HepG2 (cell line): ENCODE results near the gene ZSWIM8. TPM values are rescaled to one million over a fixed set of nuclear protein-coding genes. Genes with fewer than 3 reads are reported as not detected.

Source experiments
- ARHGAP35 ChIP-seq: sonication (generic); formaldehyde crosslinking; IDR thresholded peaks from 2 replicates; pipeline ENCODE4 v1.9.0; 2022; ENCODE audit warnings: mild to moderate bottlenecking, inconsistent platforms, moderate library complexity, missing genetic modification reagents, borderline replicate concordance
- DMAP1 ChIP-seq: IDR thresholded peaks from 2 replicates; pipeline ENCODE4 v1.6.1; 2016
- GTF3A ChIP-seq: sonication (generic); formaldehyde crosslinking; conservative IDR thresholded peaks from 2 replicates; pipeline ENCODE4 v1.4.0; 2020; ENCODE audit warnings: mild to moderate bottlenecking, missing genetic modification reagents
- NBN ChIP-seq: fragments of 450-650 bp; conservative IDR thresholded peaks from 2 replicates; pipeline ENCODE4 v1.6.1; 2017
- NFRKB ChIP-seq: fragments of 450-650 bp; IDR thresholded peaks from 2 replicates; pipeline ENCODE4 v1.6.1; 2017
- SPEN ChIP-seq: sonication (generic); formaldehyde crosslinking; IDR thresholded peaks from 2 replicates; pipeline ENCODE4 v1.5.1; 2020; ENCODE audit warnings: low read depth, mild to moderate bottlenecking, missing genetic modification reagents
- ZNF724P ChIP-seq: sonication (generic); formaldehyde crosslinking; IDR thresholded peaks from 2 replicates; pipeline ENCODE4 v1.8.0; 2022; ENCODE audit warnings: missing genetic modification reagents, borderline replicate concordance
- ZNF780A ChIP-seq: sonication (generic); formaldehyde crosslinking; IDR thresholded peaks from 2 replicates; pipeline ENCODE4 v1.8.0; 2022; ENCODE audit warnings: mild to moderate bottlenecking, missing genetic modification reagents, moderate library complexity
- ZZZ3 ChIP-seq: sonication (generic); formaldehyde crosslinking; IDR thresholded peaks from 2 replicates; pipeline ENCODE4 v1.4.0; 2020; ENCODE audit warnings: missing genetic modification reagents, mild to moderate bottlenecking, borderline replicate concordance
- polyA plus RNA-seq, 8 experiments: library from polyadenylated mRNA; depleted of rRNA in 3 of 8; stranded (reverse) in 7 of 8; unstranded in 1 of 8; fragments of >200 nt; fragmentation: Illumina TruSeq in 4 of 8; extraction: Trizol in 4 of 8; gene quantifications; 2 replicates each; pipeline versions ENCODE4 v1.2.1 to v1.2.3, GENCODE V29; 2011 to 2016; ENCODE audit warnings: low read depth in 4 of 8, missing spikeins in 1 of 8, mixed read lengths in 1 of 8; ENCODE audit not compliant: insufficient read depth in 1 of 8
- total RNA-seq, 5 experiments: library from RNA; depleted of rRNA; stranded (reverse); fragments of >200 nt; fragmentation: Illumina TruSeq; extraction: Trizol; gene quantifications; 2 replicates each; pipeline ENCODE4 v1.2.3, GENCODE V29; 2016; ENCODE audit warnings: low read depth in 1 of 5
- TF ChIP-seq, protein P1 (sequence below): sonication (generic); formaldehyde crosslinking; IDR thresholded peaks from 2 replicates; pipeline ENCODE4 v1.4.0; 2020; ENCODE audit warnings: missing genetic modification reagents, borderline replicate concordance
- TF ChIP-seq, protein P2 (sequence below): sonication (generic); formaldehyde crosslinking; conservative IDR thresholded peaks from 2 replicates; pipeline ENCODE4 v1.8.0; 2022; ENCODE audit warnings: missing genetic modification reagents
- TF ChIP-seq, protein P3 (sequence below): sonication (generic); formaldehyde crosslinking; IDR thresholded peaks from 2 replicates; pipeline ENCODE4 v1.4.0; 2020; ENCODE audit warnings: missing genetic modification reagents
- TF ChIP-seq, protein P4 (sequence below): sonication (generic); formaldehyde crosslinking; IDR thresholded peaks from 2 replicates; pipeline ENCODE4 v1.5.1; 2020; ENCODE audit warnings: mild to moderate bottlenecking, missing genetic modification reagents

Gene ZSWIM8
- total and polyA plus RNA-seq, 2 of the 13 experiments (the other 11 are each of a cell fraction or from before 2014, with no cell fraction given), result 39.9 to 98.2 TPM

DNA sequence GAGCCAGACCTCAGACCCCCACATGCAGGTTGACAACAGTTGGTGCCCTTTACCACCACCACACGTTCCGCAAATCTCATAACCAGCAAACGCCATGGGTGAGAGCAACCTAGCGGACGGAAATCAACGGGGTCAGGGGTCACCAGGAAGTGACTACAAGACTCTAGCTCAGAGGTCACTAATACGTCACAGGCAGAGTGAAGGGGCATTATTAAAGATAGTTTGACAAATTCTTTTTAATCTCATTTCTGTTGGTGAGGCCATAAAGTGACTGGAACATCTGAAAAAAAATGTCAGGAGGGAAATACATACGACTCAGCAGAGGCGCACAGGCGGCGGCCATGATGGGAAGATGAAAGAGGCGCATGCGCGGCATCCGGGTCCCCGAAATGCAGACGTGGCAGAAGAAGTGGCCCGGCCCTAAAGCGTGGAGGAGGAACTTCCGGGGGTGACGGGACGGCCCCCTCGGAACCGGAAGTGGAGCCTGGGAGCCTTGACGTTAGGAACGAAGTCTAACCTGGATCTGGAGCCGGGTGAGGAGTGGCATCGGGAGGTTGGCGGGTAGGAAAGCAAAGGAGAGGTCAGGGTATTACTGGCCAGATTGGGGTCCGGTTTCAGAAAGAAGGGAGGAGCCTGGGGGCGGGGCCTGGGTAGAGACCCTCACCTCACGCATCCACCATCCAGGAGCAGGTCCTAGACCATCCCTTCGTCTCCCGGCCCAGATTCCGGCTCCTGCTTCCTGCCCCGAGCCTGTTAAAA, 41.3 kb upstream of the ZSWIM8 start, which contains the start of gene SEC24C (continued):
- TF ChIP-seq, protein P1, sequence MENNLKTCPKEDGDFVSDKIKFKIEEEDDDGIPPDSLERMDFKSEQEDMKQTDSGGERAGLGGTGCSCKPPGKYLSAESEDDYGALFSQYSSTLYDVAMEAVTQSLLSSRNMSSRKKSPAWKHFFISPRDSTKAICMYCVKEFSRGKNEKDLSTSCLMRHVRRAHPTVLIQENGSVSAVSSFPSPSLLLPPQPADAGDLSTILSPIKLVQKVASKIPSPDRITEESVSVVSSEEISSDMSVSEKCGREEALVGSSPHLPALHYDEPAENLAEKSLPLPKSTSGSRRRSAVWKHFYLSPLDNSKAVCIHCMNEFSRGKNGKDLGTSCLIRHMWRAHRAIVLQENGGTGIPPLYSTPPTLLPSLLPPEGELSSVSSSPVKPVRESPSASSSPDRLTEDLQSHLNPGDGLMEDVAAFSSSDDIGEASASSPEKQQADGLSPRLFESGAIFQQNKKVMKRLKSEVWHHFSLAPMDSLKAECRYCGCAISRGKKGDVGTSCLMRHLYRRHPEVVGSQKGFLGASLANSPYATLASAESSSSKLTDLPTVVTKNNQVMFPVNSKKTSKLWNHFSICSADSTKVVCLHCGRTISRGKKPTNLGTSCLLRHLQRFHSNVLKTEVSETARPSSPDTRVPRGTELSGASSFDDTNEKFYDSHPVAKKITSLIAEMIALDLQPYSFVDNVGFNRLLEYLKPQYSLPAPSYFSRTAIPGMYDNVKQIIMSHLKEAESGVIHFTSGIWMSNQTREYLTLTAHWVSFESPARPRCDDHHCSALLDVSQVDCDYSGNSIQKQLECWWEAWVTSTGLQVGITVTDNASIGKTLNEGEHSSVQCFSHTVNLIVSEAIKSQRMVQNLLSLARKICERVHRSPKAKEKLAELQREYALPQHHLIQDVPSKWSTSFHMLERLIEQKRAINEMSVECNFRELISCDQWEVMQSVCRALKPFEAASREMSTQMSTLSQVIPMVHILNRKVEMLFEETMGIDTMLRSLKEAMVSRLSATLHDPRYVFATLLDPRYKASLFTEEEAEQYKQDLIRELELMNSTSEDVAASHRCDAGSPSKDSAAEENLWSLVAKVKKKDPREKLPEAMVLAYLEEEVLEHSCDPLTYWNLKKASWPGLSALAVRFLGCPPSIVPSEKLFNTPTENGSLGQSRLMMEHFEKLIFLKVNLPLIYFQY, result no peak
- TF ChIP-seq DMAP1 (CRISPR knock-in tag) (peak; percentile 100), ZNF780A (CRISPR knock-in tag) (no peak), SPEN (CRISPR knock-in tag) (peak; percentile 98), NBN (no peak), ZZZ3 (peak; percentile 92; the same call in 1 of the 2 replicates), ARHGAP35 (CRISPR knock-in tag) (no peak), ZNF724P (CRISPR knock-in tag) (peak; percentile 59; the same call in 1 of the 2 replicates), NFRKB (peak; percentile 87), GTF3A (CRISPR knock-in tag) (no peak)
- TF ChIP-seq, protein P2, sequence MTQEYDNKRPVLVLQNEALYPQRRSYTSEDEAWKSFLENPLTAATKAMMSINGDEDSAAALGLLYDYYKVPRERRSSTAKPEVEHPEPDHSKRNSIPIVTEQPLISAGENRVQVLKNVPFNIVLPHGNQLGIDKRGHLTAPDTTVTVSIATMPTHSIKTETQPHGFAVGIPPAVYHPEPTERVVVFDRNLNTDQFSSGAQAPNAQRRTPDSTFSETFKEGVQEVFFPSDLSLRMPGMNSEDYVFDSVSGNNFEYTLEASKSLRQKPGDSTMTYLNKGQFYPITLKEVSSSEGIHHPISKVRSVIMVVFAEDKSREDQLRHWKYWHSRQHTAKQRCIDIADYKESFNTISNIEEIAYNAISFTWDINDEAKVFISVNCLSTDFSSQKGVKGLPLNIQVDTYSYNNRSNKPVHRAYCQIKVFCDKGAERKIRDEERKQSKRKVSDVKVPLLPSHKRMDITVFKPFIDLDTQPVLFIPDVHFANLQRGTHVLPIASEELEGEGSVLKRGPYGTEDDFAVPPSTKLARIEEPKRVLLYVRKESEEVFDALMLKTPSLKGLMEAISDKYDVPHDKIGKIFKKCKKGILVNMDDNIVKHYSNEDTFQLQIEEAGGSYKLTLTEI, result no peak
- TF ChIP-seq, protein P3, sequence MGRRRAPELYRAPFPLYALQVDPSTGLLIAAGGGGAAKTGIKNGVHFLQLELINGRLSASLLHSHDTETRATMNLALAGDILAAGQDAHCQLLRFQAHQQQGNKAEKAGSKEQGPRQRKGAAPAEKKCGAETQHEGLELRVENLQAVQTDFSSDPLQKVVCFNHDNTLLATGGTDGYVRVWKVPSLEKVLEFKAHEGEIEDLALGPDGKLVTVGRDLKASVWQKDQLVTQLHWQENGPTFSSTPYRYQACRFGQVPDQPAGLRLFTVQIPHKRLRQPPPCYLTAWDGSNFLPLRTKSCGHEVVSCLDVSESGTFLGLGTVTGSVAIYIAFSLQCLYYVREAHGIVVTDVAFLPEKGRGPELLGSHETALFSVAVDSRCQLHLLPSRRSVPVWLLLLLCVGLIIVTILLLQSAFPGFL (CRISPR knock-in tag), result no peak
- TF ChIP-seq, protein P4, sequence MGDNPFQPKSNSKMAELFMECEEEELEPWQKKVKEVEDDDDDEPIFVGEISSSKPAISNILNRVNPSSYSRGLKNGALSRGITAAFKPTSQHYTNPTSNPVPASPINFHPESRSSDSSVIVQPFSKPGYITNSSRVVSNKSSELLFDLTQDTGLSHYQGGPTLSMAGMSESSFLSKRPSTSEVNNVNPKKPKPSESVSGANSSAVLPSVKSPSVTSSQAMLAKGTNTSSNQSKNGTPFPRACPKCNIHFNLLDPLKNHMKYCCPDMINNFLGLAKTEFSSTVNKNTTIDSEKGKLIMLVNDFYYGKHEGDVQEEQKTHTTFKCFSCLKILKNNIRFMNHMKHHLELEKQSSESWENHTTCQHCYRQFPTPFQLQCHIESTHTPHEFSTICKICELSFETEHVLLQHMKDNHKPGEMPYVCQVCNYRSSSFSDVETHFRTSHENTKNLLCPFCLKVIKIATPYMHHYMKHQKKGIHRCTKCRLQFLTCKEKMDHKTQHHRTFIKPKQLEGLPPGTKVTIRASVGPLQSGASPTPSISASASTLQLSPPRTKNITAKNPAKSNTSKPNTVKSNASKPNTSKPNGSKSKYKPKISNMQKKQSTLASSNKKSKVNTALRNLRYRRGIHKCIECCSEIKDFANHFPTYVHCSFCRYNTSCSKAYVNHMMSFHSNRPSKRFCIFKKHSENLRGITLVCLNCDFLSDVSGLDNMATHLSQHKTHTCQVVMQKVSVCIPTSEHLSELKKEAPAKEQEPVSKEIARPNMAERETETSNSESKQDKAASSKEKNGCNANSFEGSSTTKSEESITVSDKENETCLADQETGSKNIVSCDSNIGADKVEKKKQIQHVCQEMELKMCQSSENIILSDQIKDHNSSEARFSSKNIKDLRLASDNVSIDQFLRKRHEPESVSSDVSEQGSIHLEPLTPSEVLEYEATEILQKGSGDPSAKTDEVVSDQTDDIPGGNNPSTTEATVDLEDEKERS (CRISPR knock-in tag), result peak; percentile 75; the same call in 1 of the 2 replicates
